ENCODE measurements around the gene PACRG.

Gene PACRG

DNA sequence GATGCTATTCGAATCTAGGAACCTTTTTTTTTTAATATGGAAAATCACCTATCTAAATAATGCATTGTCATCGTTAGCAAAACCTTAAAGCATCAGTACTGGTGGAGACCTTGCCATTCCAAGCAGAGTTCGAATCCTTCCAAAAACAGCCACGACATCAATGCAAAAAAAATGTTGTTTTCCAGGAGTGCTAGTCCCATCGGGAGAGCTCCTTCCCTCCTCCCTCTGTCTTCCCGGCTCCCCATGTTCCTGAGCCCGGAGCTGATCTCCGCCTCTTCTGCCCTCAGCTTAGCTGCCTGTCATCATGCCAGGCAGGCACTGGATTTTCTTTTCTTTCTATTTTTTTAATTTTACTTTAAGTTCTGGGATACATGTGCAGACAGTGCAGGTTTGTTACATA lies 533.1 kb downstream of the PACRG start:
- Histone ChIP-seq H3K4me2 (ENCODE audit: low read length) (peak overlapping the region; percentile 49), H3K4me1 (ENCODE audit: control insufficient read depth, low read depth, low read length) (peaks cover 2% of the 10 kb centered on the region), H3K9ac (ENCODE audit: low read length) (peak overlapping the region; percentile 43), H2AK5ac (ENCODE audit: low read length) (no peak overlapping the region), H3K36me3 (ENCODE audit: control insufficient read depth, insufficient read depth, low read length) (no peaks in the 10 kb centered on the region), H3K79me2 (ENCODE audit: control insufficient read depth, insufficient read depth, low read length) (no peaks in the 10 kb centered on the region), H3K18ac (ENCODE audit: low read length) (no peak overlapping the region), H3K4me3 (ENCODE audit: low read length) (no peak overlapping the region), H3K27me3 (ENCODE audit: insufficient read depth, low read length, poor library complexity) (peaks cover 2% of the 10 kb centered on the region), H4K5ac (ENCODE audit: low read length) (no peak overlapping the region), H3K4ac (ENCODE audit: low read depth, low read length) (no peak overlapping the region), H2BK5ac (ENCODE audit: low read length) (no peak overlapping the region), H2BK120ac (ENCODE audit: low read depth, low read length) (no peak overlapping the region), H3K56ac (ENCODE audit: low read length) (peak overlapping the region; percentile 81), H3K79me1 (ENCODE audit: low read length) (no peaks in the 10 kb centered on the region), H4K8ac (ENCODE audit: low read depth, low read length) (no peak overlapping the region), H2BK15ac (replicated peaks; ENCODE audit: low read depth) (no peak overlapping the region), H3K23ac (ENCODE audit: low read length) (no peak overlapping the region), H3K27ac (ENCODE audit: low read depth, low read length) (peak overlapping the region; percentile 45)
- WGBS (ENCODE audit: extremely low coverage, insufficient coverage, low lambda C conversion rate) = no CpG with 5 or more reads among the region's 8 CpGs
- peak; percentile 43 for DNase-seq

DNA sequence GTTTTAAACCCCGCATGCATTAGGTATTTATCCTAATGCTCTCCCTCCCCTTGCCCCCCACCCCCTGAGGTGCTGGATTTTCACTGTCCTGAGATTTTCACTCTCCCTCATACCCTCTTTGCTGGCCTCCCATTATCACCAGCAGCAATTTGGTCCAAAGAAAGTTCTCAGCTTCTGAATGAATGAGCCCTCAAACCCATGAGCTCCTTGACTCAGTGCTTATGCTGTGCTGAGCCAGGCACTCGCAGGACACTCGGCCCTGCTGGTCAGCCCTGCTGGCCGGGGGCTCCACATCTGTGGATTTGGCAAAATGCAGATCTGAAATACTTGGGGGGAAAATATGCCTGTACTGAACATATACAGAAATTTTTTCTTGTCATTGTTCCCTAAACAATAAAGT lies 533.6 kb downstream of the PACRG start:
- H3K27ac ChIP-seq (ENCODE audit: low read depth, low read length) = no peak overlapping the region
- H2AK5ac ChIP-seq (ENCODE audit: low read length) = no peak overlapping the region
- WGBS (ENCODE audit: extremely low coverage, insufficient coverage, low lambda C conversion rate) = no CpG with 5 or more reads among the region's 4 CpGs

DNA sequence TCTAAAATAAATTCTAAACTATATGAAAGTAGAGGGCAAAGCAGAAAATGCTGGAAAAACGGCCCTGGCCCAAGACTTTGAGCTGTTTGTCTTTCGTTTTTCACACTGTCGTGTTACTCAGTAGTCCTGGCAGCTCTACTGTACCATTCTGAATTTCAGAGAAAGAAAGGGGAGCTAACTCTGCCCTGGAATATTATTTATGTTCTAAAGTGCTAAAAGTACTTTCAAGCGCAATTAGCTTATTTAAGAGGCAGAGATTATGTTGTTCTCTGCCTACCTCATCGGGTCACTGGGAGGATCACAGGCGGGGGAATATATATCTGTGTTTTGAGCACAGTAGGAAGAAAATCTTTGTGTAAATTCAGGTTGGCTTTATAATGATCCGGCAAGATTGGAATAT lies 534.3 kb downstream of the PACRG start:
- WGBS (ENCODE audit: extremely low coverage, insufficient coverage, low lambda C conversion rate) = no CpG with 5 or more reads among the region's 7 CpGs

More for the DNA sequence above, 533.6 kb downstream of the PACRG start:
- Histone ChIP-seq H2BK120ac (ENCODE audit: low read depth, low read length) (no peak overlapping the region), H3K23ac (ENCODE audit: low read length) (no peak overlapping the region), H2BK5ac (ENCODE audit: low read length) (no peak overlapping the region), H3K56ac (ENCODE audit: low read length) (no peak overlapping the region), H3K4me3 (ENCODE audit: low read length) (no peak overlapping the region), H3K4ac (ENCODE audit: low read depth, low read length) (no peak overlapping the region), H3K36me3 (ENCODE audit: control insufficient read depth, insufficient read depth, low read length) (no peaks in the 10 kb centered on the region), H2BK15ac (replicated peaks; ENCODE audit: low read depth) (no peak overlapping the region), H3K79me1 (ENCODE audit: low read length) (no peaks in the 10 kb centered on the region), H4K5ac (ENCODE audit: low read length) (no peak overlapping the region), H3K4me2 (ENCODE audit: low read length) (no peak overlapping the region), H3K27me3 (ENCODE audit: insufficient read depth, low read length, poor library complexity) (peaks cover 2% of the 10 kb centered on the region), H3K9ac (ENCODE audit: low read length) (no peak overlapping the region), H3K4me1 (ENCODE audit: control insufficient read depth, low read depth, low read length) (peaks cover 2% of the 10 kb centered on the region), H4K8ac (ENCODE audit: low read depth, low read length) (no peak overlapping the region), H3K18ac (ENCODE audit: low read length) (no peak overlapping the region), H3K79me2 (ENCODE audit: control insufficient read depth, insufficient read depth, low read length) (no peaks in the 10 kb centered on the region)
- DNase-seq = peak; percentile 3

DNA sequence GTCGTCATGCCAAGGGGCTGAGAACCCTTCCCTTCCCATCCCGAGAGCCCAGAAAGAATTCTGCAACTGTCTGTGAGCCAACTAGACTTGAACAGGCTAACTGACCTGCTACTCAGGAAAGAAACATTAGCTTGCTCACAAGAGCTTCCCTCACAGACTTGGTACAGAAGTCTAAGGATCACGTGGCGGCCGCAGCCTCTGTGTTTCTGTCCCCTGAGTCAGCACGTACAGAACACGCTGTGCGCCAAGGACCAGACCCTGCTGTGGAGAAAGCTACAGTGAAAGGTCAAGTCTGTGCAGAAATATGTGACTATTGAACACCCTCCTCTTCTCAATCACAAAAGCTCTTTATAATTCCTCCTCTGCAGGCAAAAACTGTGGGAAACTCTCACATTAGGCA lies 535.4 kb downstream of the PACRG start:
- no peak overlapping the region for H3K56ac ChIP-seq (ENCODE audit: low read length)
- no peak for DNase-seq
- no peak overlapping the region for H2BK15ac ChIP-seq (replicated peaks; ENCODE audit: low read depth)
- peaks cover 2% of the 10 kb centered on the region for H3K4me1 ChIP-seq (ENCODE audit: control insufficient read depth, low read depth, low read length)
- H3K36me3 ChIP-seq (ENCODE audit: control insufficient read depth, insufficient read depth, low read length) = no peaks in the 10 kb centered on the region
- WGBS (ENCODE audit: extremely low coverage, insufficient coverage, low lambda C conversion rate) = no CpG with 5 or more reads among the region's 8 CpGs
- H2BK120ac ChIP-seq (ENCODE audit: low read depth, low read length) = no peak overlapping the region
- no peak overlapping the region for H3K9ac ChIP-seq (ENCODE audit: low read length)
- no peak overlapping the region for H4K8ac ChIP-seq (ENCODE audit: low read depth, low read length)
- H3K4me2 ChIP-seq (ENCODE audit: low read length) = no peak overlapping the region
- no peak overlapping the region for H3K27ac ChIP-seq (ENCODE audit: low read depth, low read length)
- peaks cover 2% of the 10 kb centered on the region for H3K27me3 ChIP-seq (ENCODE audit: insufficient read depth, low read length, poor library complexity)
- H3K4me3 ChIP-seq (ENCODE audit: low read length) = no peak overlapping the region
- H3K23ac ChIP-seq (ENCODE audit: low read length) = no peak overlapping the region
- no peaks in the 10 kb centered on the region for H3K79me2 ChIP-seq (ENCODE audit: control insufficient read depth, insufficient read depth, low read length)
- no peak overlapping the region for H2AK5ac ChIP-seq (ENCODE audit: low read length)
- no peak overlapping the region for H3K18ac ChIP-seq (ENCODE audit: low read length)
- no peak overlapping the region for H4K5ac ChIP-seq (ENCODE audit: low read length)
- H3K79me1 ChIP-seq (ENCODE audit: low read length) = no peaks in the 10 kb centered on the region
- no peak overlapping the region for H2BK5ac ChIP-seq (ENCODE audit: low read length)
- H3K4ac ChIP-seq (ENCODE audit: low read depth, low read length) = no peak overlapping the region

More for the DNA sequence above, 534.3 kb downstream of the PACRG start:
- no peak overlapping the region for H2BK15ac ChIP-seq (replicated peaks; ENCODE audit: low read depth)
- H2BK120ac ChIP-seq (ENCODE audit: low read depth, low read length) = no peak overlapping the region
- no peak overlapping the region for H3K4me3 ChIP-seq (ENCODE audit: low read length)
- no peak overlapping the region for H3K27ac ChIP-seq (ENCODE audit: low read depth, low read length)
- no peak overlapping the region for H2BK5ac ChIP-seq (ENCODE audit: low read length)
- H3K4me2 ChIP-seq (ENCODE audit: low read length) = no peak overlapping the region
- peaks cover 2% of the 10 kb centered on the region for H3K27me3 ChIP-seq (ENCODE audit: insufficient read depth, low read length, poor library complexity)
- H3K79me1 ChIP-seq (ENCODE audit: low read length) = no peaks in the 10 kb centered on the region
- no peaks in the 10 kb centered on the region for H3K36me3 ChIP-seq (ENCODE audit: control insufficient read depth, insufficient read depth, low read length)
- no peak overlapping the region for H3K9ac ChIP-seq (ENCODE audit: low read length)
- H3K23ac ChIP-seq (ENCODE audit: low read length) = no peak overlapping the region
- no peak overlapping the region for H4K5ac ChIP-seq (ENCODE audit: low read length)
- no peak overlapping the region for H3K4ac ChIP-seq (ENCODE audit: low read depth, low read length)
- no peak overlapping the region for H4K8ac ChIP-seq (ENCODE audit: low read depth, low read length)
- H3K4me1 ChIP-seq (ENCODE audit: control insufficient read depth, low read depth, low read length) = peaks cover 2% of the 10 kb centered on the region
- no peak overlapping the region for H3K56ac ChIP-seq (ENCODE audit: low read length)
- H3K79me2 ChIP-seq (ENCODE audit: control insufficient read depth, insufficient read depth, low read length) = no peaks in the 10 kb centered on the region
- DNase-seq = no peak
- no peak overlapping the region for H2AK5ac ChIP-seq (ENCODE audit: low read length)
- no peak overlapping the region for H3K18ac ChIP-seq (ENCODE audit: low read length)

DNA sequence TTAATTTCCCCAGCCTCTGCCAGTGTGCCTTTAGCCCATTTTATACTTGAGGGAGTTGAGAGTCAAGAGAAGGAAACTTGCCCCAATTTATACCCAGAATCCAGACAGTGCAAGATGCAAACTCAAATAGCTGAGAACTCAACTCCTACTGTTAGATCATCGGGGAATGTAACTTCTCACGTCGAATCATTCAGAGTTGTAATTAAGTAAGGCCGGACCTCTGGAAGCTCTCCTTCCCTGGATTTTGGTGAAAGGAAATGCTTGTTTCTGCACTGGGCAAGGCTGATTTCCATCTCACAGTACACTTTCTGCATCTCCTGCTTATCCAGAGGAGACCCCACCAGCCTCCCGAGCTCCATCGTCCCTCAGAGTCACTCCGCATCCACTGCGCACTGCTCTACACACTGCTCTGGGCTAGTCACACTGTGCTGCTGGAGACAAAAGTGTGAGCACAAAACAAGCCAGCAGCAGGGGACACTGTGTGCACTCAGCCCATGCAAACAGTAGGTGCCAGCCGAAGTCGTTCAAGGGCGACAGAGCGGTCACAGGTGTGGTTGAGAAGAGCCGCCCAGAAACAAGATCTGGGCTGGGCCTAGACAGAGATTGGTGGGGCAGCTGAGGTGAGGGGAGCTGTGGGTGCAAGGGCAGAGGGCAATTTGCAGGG lies 536.4 kb downstream of the PACRG start:
- H2AK5ac ChIP-seq (ENCODE audit: low read length) = no peak overlapping the region
- no peak overlapping the region for H3K9ac ChIP-seq (ENCODE audit: low read length)
- DNase-seq = peak; percentile 22

DNA sequence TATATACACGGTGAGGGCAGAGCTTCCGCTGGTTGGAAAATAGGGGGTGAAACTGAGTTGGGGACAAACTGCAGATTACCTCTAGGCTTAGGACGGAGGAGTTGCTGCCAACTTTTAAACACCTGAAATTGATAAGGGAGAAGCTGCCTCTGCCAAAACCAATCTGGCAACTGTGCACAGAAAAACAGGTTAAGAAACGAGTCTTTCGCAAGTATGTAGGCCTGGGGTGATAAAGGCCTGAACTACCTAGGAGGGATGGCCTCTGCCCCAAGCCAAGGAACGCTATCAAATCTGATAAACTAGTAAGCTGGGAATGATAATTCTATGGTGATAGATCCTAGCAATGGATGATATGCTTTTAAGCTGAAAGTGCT lies 536.9 kb downstream of the PACRG start:
- H3K4me3 ChIP-seq (ENCODE audit: low read length) = no peak overlapping the region
- H3K9ac ChIP-seq (ENCODE audit: low read length) = no peak overlapping the region
- H4K8ac ChIP-seq (ENCODE audit: low read depth, low read length) = no peak overlapping the region
- H3K27ac ChIP-seq (ENCODE audit: low read depth, low read length) = no peak overlapping the region
- H3K56ac ChIP-seq (ENCODE audit: low read length) = no peak overlapping the region
- no peak for DNase-seq
- no peaks in the 10 kb centered on the region for H3K27me3 ChIP-seq (ENCODE audit: insufficient read depth, low read length, poor library complexity)
- H3K23ac ChIP-seq (ENCODE audit: low read length) = no peak overlapping the region
- no CpG with 5 or more reads among the region's 6 CpGs for WGBS (ENCODE audit: extremely low coverage, insufficient coverage, low lambda C conversion rate)
- H2AK5ac ChIP-seq (ENCODE audit: low read length) = no peak overlapping the region
- H3K4me1 ChIP-seq (ENCODE audit: control insufficient read depth, low read depth, low read length) = peaks cover 2% of the 10 kb centered on the region
- H3K4me2 ChIP-seq (ENCODE audit: low read length) = no peak overlapping the region
- no peaks in the 10 kb centered on the region for H3K79me1 ChIP-seq (ENCODE audit: low read length)
- H3K4ac ChIP-seq (ENCODE audit: low read depth, low read length) = no peak overlapping the region
- no peaks in the 10 kb centered on the region for H3K79me2 ChIP-seq (ENCODE audit: control insufficient read depth, insufficient read depth, low read length)
- H2BK120ac ChIP-seq (ENCODE audit: low read depth, low read length) = no peak overlapping the region
- H2BK5ac ChIP-seq (ENCODE audit: low read length) = no peak overlapping the region
- no peak overlapping the region for H3K18ac ChIP-seq (ENCODE audit: low read length)
- H4K5ac ChIP-seq (ENCODE audit: low read length) = no peak overlapping the region
- no peaks in the 10 kb centered on the region for H3K36me3 ChIP-seq (ENCODE audit: control insufficient read depth, insufficient read depth, low read length)
- no peak overlapping the region for H2BK15ac ChIP-seq (replicated peaks; ENCODE audit: low read depth)

More for the DNA sequence above, 536.4 kb downstream of the PACRG start:
- no peaks in the 10 kb centered on the region for H3K79me1 ChIP-seq (ENCODE audit: low read length)
- H2BK120ac ChIP-seq (ENCODE audit: low read depth, low read length) = no peak overlapping the region
- H3K36me3 ChIP-seq (ENCODE audit: control insufficient read depth, insufficient read depth, low read length) = no peaks in the 10 kb centered on the region
- no peak overlapping the region for H2BK15ac ChIP-seq (replicated peaks; ENCODE audit: low read depth)
- H3K4me3 ChIP-seq (ENCODE audit: low read length) = no peak overlapping the region
- peaks cover 2% of the 10 kb centered on the region for H3K4me1 ChIP-seq (ENCODE audit: control insufficient read depth, low read depth, low read length)
- H3K18ac ChIP-seq (ENCODE audit: low read length) = no peak overlapping the region
- no peak overlapping the region for H3K27ac ChIP-seq (ENCODE audit: low read depth, low read length)
- H3K27me3 ChIP-seq (ENCODE audit: insufficient read depth, low read length, poor library complexity) = peaks cover 2% of the 10 kb centered on the region
- H4K5ac ChIP-seq (ENCODE audit: low read length) = no peak overlapping the region
- no peak overlapping the region for H3K23ac ChIP-seq (ENCODE audit: low read length)
- WGBS (ENCODE audit: extremely low coverage, insufficient coverage, low lambda C conversion rate) = no CpG with 5 or more reads among the region's 13 CpGs
- H3K56ac ChIP-seq (ENCODE audit: low read length) = no peak overlapping the region
- no peak overlapping the region for H4K8ac ChIP-seq (ENCODE audit: low read depth, low read length)
- H3K4ac ChIP-seq (ENCODE audit: low read depth, low read length) = no peak overlapping the region
- H3K4me2 ChIP-seq (ENCODE audit: low read length) = no peak overlapping the region
- H2BK5ac ChIP-seq (ENCODE audit: low read length) = no peak overlapping the region
- no peaks in the 10 kb centered on the region for H3K79me2 ChIP-seq (ENCODE audit: control insufficient read depth, insufficient read depth, low read length)

Data from mesendoderm (in vitro differentiated cells).